ENCODE measurements around the gene DOCK9.

Gene DOCK9

GRCh38 chr13:98842070-98842469 is 135.8 kb downstream of the DOCK9 start:
- no peak for DNase-seq

GRCh38 chr13:98839856-98840769 is 137.8 kb downstream of the DOCK9 start:
- peak in 1 of 4 experiments; percentile 6 for DNase-seq

- no peak for DNase-seq
Measured at GRCh38 chr13:98838776-98839175, 139.1 kb downstream of the DOCK9 start.

GRCh38 chr13:98837896-98838295 is 140.0 kb downstream of the DOCK9 start:
- no peak for DNase-seq

- DNase-seq = no peak
Measured at GRCh38 chr13:98835156-98835555, 142.7 kb downstream of the DOCK9 start.

- no peak for DNase-seq
Measured at GRCh38 chr13:98834254-98834960, 143.5 kb downstream of the DOCK9 start.

- no peak for DNase-seq
Measured at GRCh38 chr13:98831236-98831635, 146.6 kb downstream of the DOCK9 start.

GRCh38 chr13:98829541-98829940 is 148.3 kb downstream of the DOCK9 start:
- DNase-seq = no peak

GRCh38 chr13:98828614-98829013 is 149.2 kb downstream of the DOCK9 start:
- no peak for DNase-seq

GRCh38 chr13:98827449-98827848 is 150.4 kb downstream of the DOCK9 start:
- no peak for DNase-seq

- DNase-seq = no peak
Measured at GRCh38 chr13:98826146-98826545, 151.7 kb downstream of the DOCK9 start.

GRCh38 chr13:98825659-98826058 is 152.2 kb downstream of the DOCK9 start:
- no peak for DNase-seq

- DNase-seq = no peak
Measured at GRCh38 chr13:98824376-98825160, 153.3 kb downstream of the DOCK9 start.

- DNase-seq = no peak
Measured at GRCh38 chr13:98823442-98823841, 154.4 kb downstream of the DOCK9 start.

GRCh38 chr13:98822225-98822606 is 155.6 kb downstream of the DOCK9 start:
- no peak for DNase-seq

GRCh38 chr13:98821372-98822224 is 156.3 kb downstream of the DOCK9 start:
- DNase-seq = no peak

- no peak for DNase-seq
Measured at GRCh38 chr13:98820744-98821371, 157.0 kb downstream of the DOCK9 start.

- DNase-seq = no peak
Measured at GRCh38 chr13:98820300-98820699, 157.6 kb downstream of the DOCK9 start.

GRCh38 chr13:98819382-98820010 is 158.4 kb downstream of the DOCK9 start:
- no peak for DNase-seq

- DNase-seq = no peak
Measured at GRCh38 chr13:98816406-98816805, 161.5 kb downstream of the DOCK9 start.

- DNase-seq = no peak
Measured at GRCh38 chr13:98813993-98814392, 163.9 kb downstream of the DOCK9 start.

Data from activated CD4-positive, CD25-positive, alpha-beta regulatory T cell (primary cell).